Neural progenitor cell (in vitro differentiated cells): ENCODE measurements around the gene KCNQ1. TPM values are rescaled to one million over a fixed set of nuclear protein-coding genes. Genes with fewer than 3 reads are reported as not detected.

Experiments used
- DNase-seq: peaks from one replicate; pipeline ENCODE4 v3.0.0-alpha.2; 2016; ENCODE audit warnings: low spot score
- H2AFZ ChIP-seq: fragments of 200-600 bp; sonication (generic); replicated peaks from 2 replicates; pipeline ENCODE4 v1.6.1; 2016; ENCODE audit warnings: antibody characterized with exemption
- H3F3A ChIP-seq: fragments of 200-600 bp; sonication (generic); 2 replicates; pipeline ENCODE4 v1.6.1; 2016; ENCODE audit warnings: antibody characterized with exemption, low read depth
- H3K27ac ChIP-seq: fragments of 200-600 bp; sonication (generic); 2 replicates; pipeline ENCODE4 v1.5.1; 2016; ENCODE audit warnings: mild to moderate bottlenecking
- H3K27me3 ChIP-seq: fragments of 200-600 bp; sonication (generic); 2 replicates; pipeline ENCODE4 v1.6.1; 2016; ENCODE audit warnings: mild to moderate bottlenecking, moderate library complexity
- H3K36me3 ChIP-seq: fragments of 200-600 bp; sonication (generic); 2 replicates; pipeline ENCODE4 v1.5.1; 2016
- H3K4me1 ChIP-seq: fragments of 200-600 bp; sonication (generic); 2 replicates; pipeline ENCODE4 v1.6.1; 2016; ENCODE audit warnings: mixed run types
- H3K4me2 ChIP-seq: fragments of 200-600 bp; sonication (generic); 2 replicates; pipeline ENCODE4 v1.6.1; 2016
- H3K4me3 ChIP-seq: fragments of 200-600 bp; sonication (generic); 2 replicates; pipeline ENCODE4 v1.5.1; 2016
- H3K79me2 ChIP-seq: fragments of 200-600 bp; sonication (generic); 2 replicates; pipeline ENCODE4 v1.6.1; 2016; ENCODE audit warnings: low read depth
- H3K9ac ChIP-seq: fragments of 200-600 bp; sonication (generic); 2 replicates; pipeline ENCODE4 v1.6.1; 2016
- H3K9me3 ChIP-seq: fragments of 200-600 bp; sonication (generic); 2 replicates; pipeline ENCODE4 v1.5.1; 2016; ENCODE audit warnings: low read depth
- H4K20me1 ChIP-seq: fragments of 200-600 bp; sonication (generic); 2 replicates; pipeline ENCODE4 v1.6.1; 2016; ENCODE audit warnings: low read depth
- H3K27ac Mint-ChIP-seq: 3 replicates; pipeline ENCODE4 v1.8.0; 2021; ENCODE audit warnings: mixed read lengths
- H3K27me3 Mint-ChIP-seq: 2 replicates; pipeline ENCODE4 v1.8.0; 2022; ENCODE audit warnings: low read depth, mild to moderate bottlenecking, inconsistent platforms, moderate library complexity, mixed read lengths; ENCODE audit not compliant: insufficient read depth
- H3K36me3 Mint-ChIP-seq: 3 replicates; pipeline ENCODE4 v1.8.0; 2021; ENCODE audit warnings: mixed read lengths
- H3K4me1 Mint-ChIP-seq: 3 replicates; pipeline ENCODE4 v1.8.0; 2021; ENCODE audit warnings: mixed read lengths
- H3K4me3 Mint-ChIP-seq: 3 replicates; pipeline ENCODE4 v1.8.0; 2021; ENCODE audit warnings: mild to moderate bottlenecking, moderate library complexity, mixed read lengths
- H3K9me3 Mint-ChIP-seq: 3 replicates; pipeline ENCODE4 v1.8.0; 2020; ENCODE audit warnings: mixed read lengths
- EZH2 ChIP-seq: fragments of 200-600 bp; sonication (generic); IDR thresholded peaks from 2 replicates; pipeline ENCODE4 v1.6.1; 2017; ENCODE audit warnings: antibody characterized with exemption, mild to moderate bottlenecking, moderate library complexity
- EZH2phosphoT487 ChIP-seq: fragments of 200-600 bp; sonication (generic); IDR thresholded peaks from 2 replicates; pipeline ENCODE4 v1.6.1; 2017; ENCODE audit warnings: antibody characterized with exemption
- total RNA-seq: library from RNA; depleted of rRNA; stranded (reverse); fragments of >200 nt; gene quantifications from 2 replicates; pipeline ENCODE4 v1.2.3, GENCODE V29; 2015; ENCODE audit warnings: low replicate concordance
- TF ChIP-seq, protein P1 (sequence below): fragments of 200-600 bp; sonication (generic); IDR thresholded peaks from 2 replicates; pipeline ENCODE4 v1.5.1; 2017; ENCODE audit warnings: antibody characterized with exemption, mild to moderate bottlenecking

Gene KCNQ1
- total RNA-seq, 1 donor from 2014 or later, result 0.11 TPM

DNA sequence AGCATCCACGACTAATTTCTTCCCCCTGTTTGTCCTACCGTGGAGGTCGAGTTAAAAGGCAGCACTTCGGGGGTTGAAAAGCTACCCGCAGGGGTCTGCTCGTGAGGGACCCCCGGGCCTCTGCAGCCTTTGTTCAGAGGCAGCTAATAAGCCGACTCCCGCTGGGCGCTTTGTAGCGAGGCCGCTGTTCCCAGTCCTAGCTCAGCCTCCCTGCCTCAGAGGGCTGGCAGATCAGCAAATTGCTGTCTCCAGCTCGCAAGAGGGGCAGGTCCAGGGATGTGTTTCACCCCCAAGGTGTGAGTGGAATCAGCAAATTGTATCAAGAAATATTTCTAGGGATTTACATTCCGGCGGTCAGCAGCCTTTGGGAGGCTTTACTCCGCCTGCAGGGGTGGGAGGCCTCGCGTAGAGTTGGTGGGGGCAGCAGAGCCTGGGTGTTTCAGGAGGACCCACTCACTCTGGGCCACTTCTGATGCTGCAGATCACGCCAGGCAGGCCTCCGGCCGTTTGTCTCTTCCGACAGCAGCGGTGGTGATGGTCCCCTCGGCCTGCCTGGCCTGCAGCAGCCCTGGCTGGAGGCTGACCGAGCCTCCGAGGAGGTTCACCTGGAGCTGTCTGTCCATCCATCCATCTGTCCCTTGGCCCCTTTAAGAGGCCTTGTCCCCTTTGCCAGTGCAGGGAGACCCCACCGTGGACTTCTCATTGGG lies 276.6 kb downstream of the KCNQ1 start:
- Mint-ChIP-seq H3K27ac (peak overlapping the region; percentile 17), H3K36me3 (no peaks in the 10 kb centered on the region), H3K27me3 (peaks cover 42% of the 10 kb centered on the region), H3K4me1 (peaks cover 56% of the 10 kb centered on the region), H3K4me3 (peak overlapping the region; percentile 71), H3K9me3 (no peaks in the 10 kb centered on the region)
- Histone ChIP-seq H3K27me3 (peaks cover 94% of the 10 kb centered on the region), H3K9ac (no peak overlapping the region), H3K9me3 (no peaks in the 10 kb centered on the region), H4K20me1 (peaks cover 10% of the 10 kb centered on the region), H3K36me3 (no peaks in the 10 kb centered on the region), H3K79me2 (no peaks in the 10 kb centered on the region), H2AFZ (no peak overlapping the region), H3K27ac (no peak overlapping the region), H3F3A (peaks cover 30% of the 10 kb centered on the region), H3K4me2 (peak overlapping the region; percentile 82), H3K4me3 (peak overlapping the region; percentile 39), H3K4me1 (peaks cover 42% of the 10 kb centered on the region)
- peak; percentile 96 for DNase-seq
- TF ChIP-seq, protein P1, sequence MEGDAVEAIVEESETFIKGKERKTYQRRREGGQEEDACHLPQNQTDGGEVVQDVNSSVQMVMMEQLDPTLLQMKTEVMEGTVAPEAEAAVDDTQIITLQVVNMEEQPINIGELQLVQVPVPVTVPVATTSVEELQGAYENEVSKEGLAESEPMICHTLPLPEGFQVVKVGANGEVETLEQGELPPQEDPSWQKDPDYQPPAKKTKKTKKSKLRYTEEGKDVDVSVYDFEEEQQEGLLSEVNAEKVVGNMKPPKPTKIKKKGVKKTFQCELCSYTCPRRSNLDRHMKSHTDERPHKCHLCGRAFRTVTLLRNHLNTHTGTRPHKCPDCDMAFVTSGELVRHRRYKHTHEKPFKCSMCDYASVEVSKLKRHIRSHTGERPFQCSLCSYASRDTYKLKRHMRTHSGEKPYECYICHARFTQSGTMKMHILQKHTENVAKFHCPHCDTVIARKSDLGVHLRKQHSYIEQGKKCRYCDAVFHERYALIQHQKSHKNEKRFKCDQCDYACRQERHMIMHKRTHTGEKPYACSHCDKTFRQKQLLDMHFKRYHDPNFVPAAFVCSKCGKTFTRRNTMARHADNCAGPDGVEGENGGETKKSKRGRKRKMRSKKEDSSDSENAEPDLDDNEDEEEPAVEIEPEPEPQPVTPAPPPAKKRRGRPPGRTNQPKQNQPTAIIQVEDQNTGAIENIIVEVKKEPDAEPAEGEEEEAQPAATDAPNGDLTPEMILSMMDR, result no peak
- TF ChIP-seq EZH2phosphoT487 (peak; percentile 79), EZH2 (no peak)

DNA sequence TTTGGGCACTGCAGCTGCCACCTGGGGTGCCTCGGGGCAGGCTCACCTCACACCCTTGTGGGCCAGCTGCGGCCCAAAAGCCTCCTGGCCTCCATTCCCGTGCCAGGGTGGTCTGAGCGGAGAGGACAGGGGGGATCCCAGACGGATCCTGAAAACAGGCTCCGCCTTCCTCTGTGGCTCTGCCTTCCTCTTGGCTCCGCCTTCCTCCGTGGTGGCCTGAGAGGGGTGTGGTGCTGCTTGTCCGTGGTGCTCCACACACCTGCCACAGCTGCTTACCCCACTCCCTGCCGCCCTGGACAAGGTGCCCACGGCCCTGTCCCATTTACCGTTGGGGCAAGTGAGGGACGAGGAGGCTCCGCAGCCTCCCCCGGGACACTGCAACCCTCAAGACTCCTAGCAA lies 278.1 kb downstream of the KCNQ1 start:
- TF ChIP-seq, protein P1, result no peak
- TF ChIP-seq EZH2 (no peak), EZH2phosphoT487 (no peak)
- Histone ChIP-seq H3K79me2 (no peaks in the 10 kb centered on the region), H4K20me1 (peaks cover 10% of the 10 kb centered on the region), H3F3A (peaks cover 30% of the 10 kb centered on the region), H3K27ac (no peak overlapping the region), H3K4me2 (no peak overlapping the region), H3K27me3 (peaks cover 91% of the 10 kb centered on the region), H3K36me3 (no peaks in the 10 kb centered on the region), H3K9ac (no peak overlapping the region), H3K9me3 (no peaks in the 10 kb centered on the region), H2AFZ (no peak overlapping the region), H3K4me3 (no peak overlapping the region), H3K4me1 (peaks cover 42% of the 10 kb centered on the region)
- H3K36me3 Mint-ChIP-seq, result no peaks in the 10 kb centered on the region
- no peak for DNase-seq
- peaks cover 48% of the 10 kb centered on the region for H3K27me3 Mint-ChIP-seq
- H3K4me1 Mint-ChIP-seq, result peaks cover 58% of the 10 kb centered on the region
- no peaks in the 10 kb centered on the region for H3K9me3 Mint-ChIP-seq
- H3K4me3 Mint-ChIP-seq, result no peak overlapping the region
- H3K27ac Mint-ChIP-seq, result no peak overlapping the region

DNA sequence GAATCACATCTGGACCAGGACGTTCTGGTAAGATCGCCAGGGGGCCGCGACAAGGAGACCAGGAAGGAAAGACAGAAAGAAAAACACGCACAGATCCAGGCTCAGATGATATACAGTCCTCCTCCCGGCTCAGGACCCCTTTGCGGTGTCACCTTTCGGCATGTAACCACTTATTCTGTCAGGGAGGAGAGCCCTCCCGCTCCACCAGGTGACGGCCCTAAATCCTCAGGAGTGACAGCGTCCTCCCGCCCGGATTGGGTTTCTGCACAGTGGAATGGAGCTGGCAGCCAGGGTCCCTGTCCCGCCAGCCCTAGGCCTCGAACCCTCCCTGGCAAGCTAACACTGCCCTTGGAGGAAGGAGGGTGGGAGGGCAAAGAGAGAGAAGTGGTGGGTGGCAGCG lies 279.3 kb downstream of the KCNQ1 start:
- Histone ChIP-seq H4K20me1 (peaks cover 10% of the 10 kb centered on the region), H3K4me3 (no peak overlapping the region), H3K4me2 (no peak overlapping the region), H3F3A (peaks cover 30% of the 10 kb centered on the region), H2AFZ (no peak overlapping the region), H3K27me3 (peaks cover 83% of the 10 kb centered on the region), H3K79me2 (no peaks in the 10 kb centered on the region), H3K36me3 (no peaks in the 10 kb centered on the region), H3K27ac (no peak overlapping the region), H3K4me1 (peaks cover 32% of the 10 kb centered on the region), H3K9me3 (no peaks in the 10 kb centered on the region), H3K9ac (no peak overlapping the region)
- no peak for TF ChIP-seq EZH2
- TF ChIP-seq EZH2phosphoT487, result no peak
- TF ChIP-seq, protein P1, result no peak
- Mint-ChIP-seq H3K4me3 (no peak overlapping the region), H3K36me3 (no peaks in the 10 kb centered on the region), H3K4me1 (peaks cover 55% of the 10 kb centered on the region), H3K27me3 (peaks cover 37% of the 10 kb centered on the region), H3K27ac (peak overlapping the region; percentile 35), H3K9me3 (no peaks in the 10 kb centered on the region)
- DNase-seq, result no peak
